ENCODE data around the gene S1PR5.

DNA sequence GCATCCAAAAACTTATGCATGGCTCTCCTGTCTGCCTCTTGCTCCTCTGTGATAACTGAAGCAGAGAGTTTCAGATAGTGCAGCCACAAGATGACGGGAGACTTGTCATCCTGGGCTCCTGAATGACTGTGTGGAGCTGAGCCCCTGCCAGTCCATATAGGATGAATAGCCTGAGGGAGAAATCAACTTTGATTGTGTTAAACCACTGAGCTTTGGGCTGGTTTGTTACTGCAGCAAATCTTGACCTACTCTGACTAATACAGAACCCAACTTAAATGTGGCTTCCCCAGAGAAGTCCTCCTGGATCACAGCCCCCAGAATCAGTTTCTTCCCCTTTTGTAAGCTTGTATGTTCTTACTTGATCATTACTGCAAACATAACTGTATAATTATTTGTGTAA lies 15.2 kb upstream of the S1PR5 start:
- TF ChIP-seq POLR2A (IDR thresholded peaks at IDR 0.05), result no peak
- TF ChIP-seq, protein P1, sequence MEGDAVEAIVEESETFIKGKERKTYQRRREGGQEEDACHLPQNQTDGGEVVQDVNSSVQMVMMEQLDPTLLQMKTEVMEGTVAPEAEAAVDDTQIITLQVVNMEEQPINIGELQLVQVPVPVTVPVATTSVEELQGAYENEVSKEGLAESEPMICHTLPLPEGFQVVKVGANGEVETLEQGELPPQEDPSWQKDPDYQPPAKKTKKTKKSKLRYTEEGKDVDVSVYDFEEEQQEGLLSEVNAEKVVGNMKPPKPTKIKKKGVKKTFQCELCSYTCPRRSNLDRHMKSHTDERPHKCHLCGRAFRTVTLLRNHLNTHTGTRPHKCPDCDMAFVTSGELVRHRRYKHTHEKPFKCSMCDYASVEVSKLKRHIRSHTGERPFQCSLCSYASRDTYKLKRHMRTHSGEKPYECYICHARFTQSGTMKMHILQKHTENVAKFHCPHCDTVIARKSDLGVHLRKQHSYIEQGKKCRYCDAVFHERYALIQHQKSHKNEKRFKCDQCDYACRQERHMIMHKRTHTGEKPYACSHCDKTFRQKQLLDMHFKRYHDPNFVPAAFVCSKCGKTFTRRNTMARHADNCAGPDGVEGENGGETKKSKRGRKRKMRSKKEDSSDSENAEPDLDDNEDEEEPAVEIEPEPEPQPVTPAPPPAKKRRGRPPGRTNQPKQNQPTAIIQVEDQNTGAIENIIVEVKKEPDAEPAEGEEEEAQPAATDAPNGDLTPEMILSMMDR (IDR thresholded peaks at IDR 0.05), result no peak
- TF ChIP-seq POLR2AphosphoS5 (IDR thresholded peaks at IDR 0.05), result no peak

All from breast epithelium (tissue), 3 donors.